Liver (tissue), 9 donors: ENCODE data around the gene EBF4. TPM values are rescaled to one million over a fixed set of nuclear protein-coding genes. Genes with fewer than 3 reads are reported as not detected.

Source experiments
- DNase-seq: peaks from one replicate; pipeline ENCODE4 v3.0.0-alpha.2; 2017; ENCODE audit warnings: low spot score
- H3K27ac ChIP-seq, 2 donors: one replicate each; pipeline ENCODE4 v1.7.0; 2013; ENCODE audit warnings: inconsistent platforms in 2 of 2, low read length in 2 of 2, control low read depth in 1 of 2, low read depth in 1 of 2, mild to moderate bottlenecking in 1 of 2
- H3K27me3 ChIP-seq, 4 donors: one replicate each; pipeline versions ENCODE4 v1.6.1 to v1.7.0; 2013; ENCODE audit warnings: low read length in 3 of 4, inconsistent platforms in 1 of 4, mild to moderate bottlenecking in 1 of 4, moderate library complexity in 1 of 4; ENCODE audit not compliant: control insufficient read depth in 4 of 4, insufficient read depth in 4 of 4
- H3K36me3 ChIP-seq, 4 donors: one replicate each; pipeline versions ENCODE4 v1.6.1 to v1.7.0; 2013; ENCODE audit warnings: low read length in 3 of 4, mild to moderate bottlenecking in 3 of 4, low read depth in 1 of 4, moderate library complexity in 1 of 4; ENCODE audit not compliant: control insufficient read depth in 4 of 4, insufficient read depth in 3 of 4
- H3K4me1 ChIP-seq, 4 donors: one replicate each; pipeline versions ENCODE4 v1.6.1 to v1.7.0; 2013; ENCODE audit warnings: low read length in 3 of 4, mild to moderate bottlenecking in 3 of 4, moderate library complexity in 1 of 4; ENCODE audit not compliant: control insufficient read depth in 4 of 4, insufficient read depth in 4 of 4
- H3K4me3 ChIP-seq, 3 donors: one replicate each; pipeline versions ENCODE4 v1.6.1 to v1.7.0; 2013; ENCODE audit warnings: low read length in 3 of 3, control low read depth in 1 of 3, low read depth in 1 of 3, mild to moderate bottlenecking in 1 of 3
- H3K9ac ChIP-seq, 2 donors: one replicate each; pipeline ENCODE4 v1.7.0; 2013; ENCODE audit warnings: low read length in 2 of 2, mild to moderate bottlenecking in 2 of 2, moderate library complexity in 2 of 2, control low read depth in 1 of 2, low read depth in 1 of 2
- H3K9me3 ChIP-seq, 4 donors: one replicate each; pipeline versions ENCODE4 v1.6.1 to v1.7.0; 2013; ENCODE audit warnings: low read length in 3 of 4; ENCODE audit not compliant: control insufficient read depth in 4 of 4
- EGR1 ChIP-seq, 2 donors: IDR thresholded peaks; 2 replicates each; pipeline ENCODE4 v1.6.1; 2016 to 2018; ENCODE audit warnings: antibody characterized with exemption in 2 of 2, low read depth in 2 of 2
- FOXA1 ChIP-seq: IDR thresholded peaks from 2 replicates; pipeline ENCODE4 v1.6.1; 2016; ENCODE audit warnings: antibody characterized with exemption
- FOXA2 ChIP-seq: IDR thresholded peaks from 2 replicates; pipeline ENCODE4 v1.6.1; 2016; ENCODE audit warnings: antibody characterized with exemption
- GABPA ChIP-seq, 2 donors: IDR thresholded peaks in 1 of 2; conservative IDR thresholded peaks in 1 of 2; 2 replicates each; pipeline ENCODE4 v1.6.1; 2016; ENCODE audit warnings: antibody characterized with exemption in 2 of 2, mild to moderate bottlenecking in 1 of 2, moderate library complexity in 1 of 2
- HNF4A ChIP-seq, 2 donors: conservative IDR thresholded peaks; 2 replicates each; pipeline ENCODE4 v1.6.1; 2016; ENCODE audit warnings: antibody characterized with exemption in 2 of 2, mild to moderate bottlenecking in 2 of 2
- HNF4G ChIP-seq: IDR thresholded peaks from 2 replicates; pipeline ENCODE4 v1.6.1; 2016; ENCODE audit warnings: antibody characterized with exemption
- JUND ChIP-seq, 2 donors: IDR thresholded peaks; 2 replicates each; pipeline ENCODE4 v1.6.1; 2016; ENCODE audit warnings: antibody characterized with exemption in 2 of 2
- NR2F2 ChIP-seq: IDR thresholded peaks from 2 replicates; pipeline ENCODE4 v1.6.1; 2016; ENCODE audit warnings: antibody characterized with exemption
- RAD21 ChIP-seq, 2 donors: IDR thresholded peaks; 2 replicates each; pipeline ENCODE4 v1.6.1; 2016; ENCODE audit warnings: antibody characterized with exemption in 2 of 2, mild to moderate bottlenecking in 2 of 2
- RXRA ChIP-seq, 2 donors: IDR thresholded peaks; 2 replicates each; pipeline ENCODE4 v1.6.1; 2017 to 2018; ENCODE audit warnings: antibody characterized with exemption in 2 of 2, mild to moderate bottlenecking in 1 of 2
- SP1 ChIP-seq: IDR thresholded peaks from 2 replicates; pipeline ENCODE4 v1.6.1; 2018; ENCODE audit warnings: antibody characterized with exemption, mild to moderate bottlenecking
- TAF1 ChIP-seq: conservative IDR thresholded peaks from 2 replicates; pipeline ENCODE4 v1.6.1; 2016; ENCODE audit warnings: antibody characterized with exemption, mild to moderate bottlenecking
- YY1 ChIP-seq: IDR thresholded peaks from 2 replicates; pipeline ENCODE4 v1.6.1; 2016; ENCODE audit warnings: antibody characterized with exemption, mild to moderate bottlenecking
- WGBS: extraction: QIAGEN DNeasy Blood & Tissue Kit; methylation state at CpG from one replicate; pipeline ENCODE4 v1.1.7; 2013; 5-methylcytosine and 5-hydroxymethylcytosine counted together
- polyA plus RNA-seq, 2 donors: library from polyadenylated mRNA; stranded (reverse) in 1 of 2; unstranded in 1 of 2; fragments of 200-250 nt in 1 of 2; fragments of >200 nt in 1 of 2; fragmentation: Nextera tagmentation in 1 of 2; extraction: Ambion mirVana in 1 of 2; gene quantifications; one replicate each; pipeline versions ENCODE4 v1.2.1 to v1.2.3, GENCODE V29; 2013 to 2015
- total RNA-seq, 2 donors: library from RNA; depleted of rRNA; stranded (reverse); fragments of >200 nt; gene quantifications; one replicate each; pipeline ENCODE4 v1.2.3, GENCODE V29; 2014
- TF ChIP-seq, protein P1 (sequence below): IDR thresholded peaks from 2 replicates; pipeline ENCODE4 v1.6.1; 2016; ENCODE audit warnings: antibody characterized with exemption
- TF ChIP-seq, protein P2 (sequence below): fragments of 150-350 bp; IDR thresholded peaks from 2 replicates; pipeline ENCODE4 v1.5.1; 2017; ENCODE audit warnings: improper control_type of control experiment, low read depth, low read length; ENCODE audit not compliant: missing input control
- TF ChIP-seq, protein P3 (sequence below): IDR thresholded peaks from 2 replicates; pipeline ENCODE4 v1.6.1; 2016; ENCODE audit warnings: antibody characterized with exemption
- TF ChIP-seq, protein P4 (sequence below): IDR thresholded peaks from 2 replicates; pipeline ENCODE4 v1.6.1; 2016; ENCODE audit warnings: antibody characterized with exemption, mild to moderate bottlenecking
- TF ChIP-seq, protein P5 (sequence below): IDR thresholded peaks from 2 replicates; pipeline ENCODE4 v1.6.1; 2016; ENCODE audit warnings: antibody characterized with exemption
- donor health status: healthy.
- donor health status: healthy.
- donor health status: healthy.
- donor health status: healthy.
- donor health status: healthy.

EBF4 gene
- total and polyA plus RNA-seq, 4 donors, result 2.3 to 4.0 (median 2.9) TPM

DNA sequence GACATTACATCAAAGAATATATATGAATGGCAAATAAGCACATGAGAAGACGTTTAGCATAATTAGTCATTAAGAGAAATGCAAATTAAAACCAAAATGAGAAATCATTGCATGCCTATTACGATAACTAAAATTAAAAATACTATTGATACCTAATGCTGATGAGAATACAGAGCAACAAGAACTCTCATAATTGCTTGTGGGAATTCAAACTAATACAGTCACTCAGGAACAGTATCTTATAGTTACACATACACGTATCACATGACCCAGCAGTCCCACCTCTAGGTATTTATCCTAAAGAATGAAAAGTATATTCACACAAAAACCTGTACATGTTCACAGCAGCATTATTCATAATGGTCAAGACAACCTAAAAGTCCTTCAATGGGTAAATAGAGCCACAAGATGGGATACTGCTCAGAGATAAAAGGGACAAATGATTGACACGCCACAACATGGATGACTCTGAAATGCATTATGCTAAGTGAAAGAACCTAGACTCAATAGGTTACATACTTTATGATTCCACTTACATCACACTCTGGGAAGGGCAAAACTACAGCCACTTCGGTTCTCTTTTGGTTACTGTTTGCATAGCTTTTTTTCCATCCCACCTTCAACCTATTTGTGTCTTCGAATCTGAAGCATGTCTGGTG is 91.5 kb downstream of the EBF4 start:
- Histone ChIP-seq H3K4me3 (no peak overlapping the region), H3K9ac (no peak overlapping the region), H3K27me3 (peaks cover 0 to 6% (median 0%) of the 10 kb centered on the region in 4 donors), H3K9me3 (peaks cover 0 to 4% (median 0%) of the 10 kb centered on the region in 4 donors), H3K36me3 (no peaks in the 10 kb centered on the region), H3K4me1 (no peaks in the 10 kb centered on the region), H3K27ac (no peak overlapping the region)
- 77% methylated on average over 6 of the region's 6 CpGs for WGBS
- no peak for DNase-seq
- TF ChIP-seq TAF1 (no peak), GABPA (IDR thresholded peaks at IDR 0.05 in 1 of 2, conservative IDR thresholded peaks at IDR 0.05 in 1 of 2) (no peak), FOXA2 (no peak), YY1 (no peak), EGR1 (IDR thresholded peaks at IDR 0.05; ENCODE audit: low read depth in 2 of 2) (no peak), HNF4A (conservative IDR thresholded peaks at IDR 0.05) (no peak), SP1 (no peak), FOXA1 (no peak), RAD21 (IDR thresholded peaks at IDR 0.05) (no peak), RXRA (IDR thresholded peaks at IDR 0.05) (no peak)
- TF ChIP-seq, protein P1, sequence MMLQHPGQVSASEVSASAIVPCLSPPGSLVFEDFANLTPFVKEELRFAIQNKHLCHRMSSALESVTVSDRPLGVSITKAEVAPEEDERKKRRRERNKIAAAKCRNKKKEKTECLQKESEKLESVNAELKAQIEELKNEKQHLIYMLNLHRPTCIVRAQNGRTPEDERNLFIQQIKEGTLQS, result no peak
- TF ChIP-seq, protein P2, sequence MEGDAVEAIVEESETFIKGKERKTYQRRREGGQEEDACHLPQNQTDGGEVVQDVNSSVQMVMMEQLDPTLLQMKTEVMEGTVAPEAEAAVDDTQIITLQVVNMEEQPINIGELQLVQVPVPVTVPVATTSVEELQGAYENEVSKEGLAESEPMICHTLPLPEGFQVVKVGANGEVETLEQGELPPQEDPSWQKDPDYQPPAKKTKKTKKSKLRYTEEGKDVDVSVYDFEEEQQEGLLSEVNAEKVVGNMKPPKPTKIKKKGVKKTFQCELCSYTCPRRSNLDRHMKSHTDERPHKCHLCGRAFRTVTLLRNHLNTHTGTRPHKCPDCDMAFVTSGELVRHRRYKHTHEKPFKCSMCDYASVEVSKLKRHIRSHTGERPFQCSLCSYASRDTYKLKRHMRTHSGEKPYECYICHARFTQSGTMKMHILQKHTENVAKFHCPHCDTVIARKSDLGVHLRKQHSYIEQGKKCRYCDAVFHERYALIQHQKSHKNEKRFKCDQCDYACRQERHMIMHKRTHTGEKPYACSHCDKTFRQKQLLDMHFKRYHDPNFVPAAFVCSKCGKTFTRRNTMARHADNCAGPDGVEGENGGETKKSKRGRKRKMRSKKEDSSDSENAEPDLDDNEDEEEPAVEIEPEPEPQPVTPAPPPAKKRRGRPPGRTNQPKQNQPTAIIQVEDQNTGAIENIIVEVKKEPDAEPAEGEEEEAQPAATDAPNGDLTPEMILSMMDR, result no peak

DNA sequence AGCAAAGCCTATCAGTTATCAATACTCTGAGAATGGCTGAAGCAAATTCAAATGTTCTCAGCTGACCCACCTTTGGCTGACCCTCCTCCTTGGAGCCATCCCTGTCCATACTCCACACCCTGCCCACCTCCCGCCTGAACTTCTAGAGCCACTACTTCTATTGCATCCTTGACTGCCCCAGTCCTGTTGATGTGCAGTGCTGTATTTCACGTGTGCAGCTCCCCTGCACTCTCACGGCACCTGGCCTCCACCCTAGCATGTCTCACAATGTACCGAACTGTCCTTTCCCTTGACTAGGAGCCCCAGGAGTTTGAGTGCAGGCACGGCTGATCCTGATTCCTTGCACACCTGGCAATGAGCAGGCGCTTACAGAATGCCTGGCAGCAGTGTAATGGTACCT is 100.9 kb downstream of the EBF4 start:
- DNase-seq, result no peak
- Histone ChIP-seq H3K27me3 (peaks cover 0 to 6% (median 1%) of the 10 kb centered on the region in 4 donors), H3K36me3 (no peaks in the 10 kb centered on the region), H3K4me3 (no peak overlapping the region), H3K9ac (no peak overlapping the region), H3K27ac (no peak overlapping the region), H3K4me1 (no peaks in the 10 kb centered on the region), H3K9me3 (no peaks in the 10 kb centered on the region)
- no peak for TF ChIP-seq FOXA1
- TF ChIP-seq TAF1, result no peak
- TF ChIP-seq YY1, result no peak
- TF ChIP-seq, protein P3, sequence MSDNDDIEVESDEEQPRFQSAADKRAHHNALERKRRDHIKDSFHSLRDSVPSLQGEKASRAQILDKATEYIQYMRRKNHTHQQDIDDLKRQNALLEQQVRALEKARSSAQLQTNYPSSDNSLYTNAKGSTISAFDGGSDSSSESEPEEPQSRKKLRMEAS, result no peak
- TF ChIP-seq, protein P2, result no peak
- TF ChIP-seq RXRA (IDR thresholded peaks at IDR 0.05), result no peak
- no peak for TF ChIP-seq SP1
- TF ChIP-seq GABPA (IDR thresholded peaks at IDR 0.05 in 1 of 2, conservative IDR thresholded peaks at IDR 0.05 in 1 of 2), result no peak
- TF ChIP-seq JUND (IDR thresholded peaks at IDR 0.05), result no peak
- TF ChIP-seq NR2F2, result no peak
- TF ChIP-seq EGR1 (IDR thresholded peaks at IDR 0.05; ENCODE audit: low read depth in 2 of 2), result no peak
- no peak for TF ChIP-seq FOXA2
- TF ChIP-seq, protein P1, result no peak
- no peak for TF ChIP-seq HNF4A (conservative IDR thresholded peaks at IDR 0.05)
- TF ChIP-seq, protein P4, sequence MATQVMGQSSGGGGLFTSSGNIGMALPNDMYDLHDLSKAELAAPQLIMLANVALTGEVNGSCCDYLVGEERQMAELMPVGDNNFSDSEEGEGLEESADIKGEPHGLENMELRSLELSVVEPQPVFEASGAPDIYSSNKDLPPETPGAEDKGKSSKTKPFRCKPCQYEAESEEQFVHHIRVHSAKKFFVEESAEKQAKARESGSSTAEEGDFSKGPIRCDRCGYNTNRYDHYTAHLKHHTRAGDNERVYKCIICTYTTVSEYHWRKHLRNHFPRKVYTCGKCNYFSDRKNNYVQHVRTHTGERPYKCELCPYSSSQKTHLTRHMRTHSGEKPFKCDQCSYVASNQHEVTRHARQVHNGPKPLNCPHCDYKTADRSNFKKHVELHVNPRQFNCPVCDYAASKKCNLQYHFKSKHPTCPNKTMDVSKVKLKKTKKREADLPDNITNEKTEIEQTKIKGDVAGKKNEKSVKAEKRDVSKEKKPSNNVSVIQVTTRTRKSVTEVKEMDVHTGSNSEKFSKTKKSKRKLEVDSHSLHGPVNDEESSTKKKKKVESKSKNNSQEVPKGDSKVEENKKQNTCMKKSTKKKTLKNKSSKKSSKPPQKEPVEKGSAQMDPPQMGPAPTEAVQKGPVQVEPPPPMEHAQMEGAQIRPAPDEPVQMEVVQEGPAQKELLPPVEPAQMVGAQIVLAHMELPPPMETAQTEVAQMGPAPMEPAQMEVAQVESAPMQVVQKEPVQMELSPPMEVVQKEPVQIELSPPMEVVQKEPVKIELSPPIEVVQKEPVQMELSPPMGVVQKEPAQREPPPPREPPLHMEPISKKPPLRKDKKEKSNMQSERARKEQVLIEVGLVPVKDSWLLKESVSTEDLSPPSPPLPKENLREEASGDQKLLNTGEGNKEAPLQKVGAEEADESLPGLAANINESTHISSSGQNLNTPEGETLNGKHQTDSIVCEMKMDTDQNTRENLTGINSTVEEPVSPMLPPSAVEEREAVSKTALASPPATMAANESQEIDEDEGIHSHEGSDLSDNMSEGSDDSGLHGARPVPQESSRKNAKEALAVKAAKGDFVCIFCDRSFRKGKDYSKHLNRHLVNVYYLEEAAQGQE, result no peak
- TF ChIP-seq HNF4G, result no peak
- TF ChIP-seq, protein P5, sequence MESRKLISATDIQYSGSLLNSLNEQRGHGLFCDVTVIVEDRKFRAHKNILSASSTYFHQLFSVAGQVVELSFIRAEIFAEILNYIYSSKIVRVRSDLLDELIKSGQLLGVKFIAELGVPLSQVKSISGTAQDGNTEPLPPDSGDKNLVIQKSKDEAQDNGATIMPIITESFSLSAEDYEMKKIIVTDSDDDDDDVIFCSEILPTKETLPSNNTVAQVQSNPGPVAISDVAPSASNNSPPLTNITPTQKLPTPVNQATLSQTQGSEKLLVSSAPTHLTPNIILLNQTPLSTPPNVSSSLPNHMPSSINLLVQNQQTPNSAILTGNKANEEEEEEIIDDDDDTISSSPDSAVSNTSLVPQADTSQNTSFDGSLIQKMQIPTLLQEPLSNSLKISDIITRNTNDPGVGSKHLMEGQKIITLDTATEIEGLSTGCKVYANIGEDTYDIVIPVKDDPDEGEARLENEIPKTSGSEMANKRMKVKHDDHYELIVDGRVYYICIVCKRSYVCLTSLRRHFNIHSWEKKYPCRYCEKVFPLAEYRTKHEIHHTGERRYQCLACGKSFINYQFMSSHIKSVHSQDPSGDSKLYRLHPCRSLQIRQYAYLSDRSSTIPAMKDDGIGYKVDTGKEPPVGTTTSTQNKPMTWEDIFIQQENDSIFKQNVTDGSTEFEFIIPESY, result no peak
- TF ChIP-seq RAD21 (IDR thresholded peaks at IDR 0.05), result no peak
- 89% methylated on average over 6 of the region's 6 CpGs for WGBS
